Measurements from ENCODE around the gene DEPDC5.
"Not testable (repeated sequence)": the region's sequence is repeated elsewhere in the genome, so short reads cannot be mapped to it uniquely, and the experiment has no call there.

The DEPDC5 gene

DNA sequence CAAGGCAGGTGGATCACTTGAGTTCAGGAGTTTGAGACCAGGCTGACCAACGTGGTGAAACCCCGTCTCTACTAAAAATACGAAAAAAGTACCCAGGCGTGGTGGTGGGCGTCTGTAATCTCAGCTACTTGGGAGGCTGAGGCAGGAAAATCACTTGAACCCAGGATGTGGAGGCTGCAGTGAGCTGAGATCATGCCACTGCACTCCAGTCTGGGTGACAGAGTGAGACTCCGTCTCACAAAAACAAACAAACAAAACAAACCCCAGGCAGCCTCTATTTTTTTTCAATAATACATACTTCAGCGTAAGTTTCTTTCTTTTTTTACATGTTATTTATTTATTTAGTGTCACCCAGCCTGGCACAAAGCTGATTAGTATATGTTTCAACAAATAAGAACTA lies 60.1 kb downstream of the DEPDC5 start:
- FAIRE-seq = not testable (repeated sequence)

DNA sequence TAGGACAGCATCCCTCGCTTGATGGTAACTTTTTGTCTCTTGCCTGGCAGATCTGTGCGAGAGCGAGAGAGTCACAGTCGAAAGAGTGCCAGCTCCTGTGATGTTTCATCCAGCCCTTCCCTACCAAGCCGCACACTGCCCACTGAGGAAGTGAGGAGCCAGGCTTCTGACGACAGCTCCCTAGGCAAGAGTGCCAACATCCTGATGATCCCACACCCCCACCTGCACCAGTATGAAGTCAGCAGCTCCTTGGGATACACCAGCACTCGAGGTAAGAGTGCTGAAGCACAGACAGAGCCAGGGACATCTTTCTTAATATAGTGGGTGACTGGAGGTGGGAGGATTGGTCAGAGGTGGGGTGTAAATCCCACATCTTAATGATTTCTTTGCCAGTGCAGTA lies 61.1 kb downstream of the DEPDC5 start:
- FAIRE-seq (no peak), DNase-seq (ENCODE audit: low spot score) (no peak)

More for the DNA sequence above, 60.1 kb downstream of the DEPDC5 start:
- not testable (repeated sequence) for DNase-seq (ENCODE audit: low spot score)

DNA sequence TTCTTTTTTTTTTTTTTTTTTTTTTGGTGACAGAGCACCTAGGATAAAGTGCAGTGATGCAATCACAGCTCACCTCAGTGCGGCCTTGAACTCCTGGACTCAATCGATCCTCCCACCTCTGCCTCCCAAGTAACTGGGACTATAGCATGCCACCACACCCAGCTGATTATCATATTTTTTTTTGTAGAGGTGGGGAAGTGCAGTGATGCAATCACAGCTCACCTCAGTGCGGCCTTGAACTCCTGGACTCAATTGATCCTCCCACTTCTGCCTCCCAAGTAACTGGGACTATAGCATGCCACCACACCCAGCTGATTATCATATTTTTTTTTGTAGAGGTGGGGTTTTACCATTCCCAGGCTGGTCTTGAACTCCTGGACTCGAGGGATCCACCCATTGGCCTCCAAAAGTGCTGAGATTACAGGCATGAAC lies 61.6 kb downstream of the DEPDC5 start:
- not testable (repeated sequence) for DNase-seq (ENCODE audit: low spot score); FAIRE-seq

DNA sequence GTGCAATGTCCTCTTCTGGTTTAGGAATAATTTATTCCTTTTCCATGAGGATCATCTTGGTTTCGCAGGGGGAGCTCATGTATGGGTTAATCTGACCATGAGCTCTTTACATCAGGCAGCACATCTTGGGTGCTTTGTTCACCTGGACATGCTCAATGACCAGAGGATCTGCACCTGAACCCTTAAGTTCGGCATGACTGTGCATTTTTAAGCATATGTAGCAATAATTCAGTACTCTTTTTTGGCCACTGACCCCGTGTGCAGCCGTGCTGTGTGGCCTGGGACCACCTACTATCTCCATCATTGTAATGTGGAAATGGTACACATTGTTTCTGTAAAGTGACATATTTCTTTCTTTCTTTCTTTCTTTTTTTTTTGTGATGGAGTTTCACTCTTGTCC lies 62.9 kb downstream of the DEPDC5 start:
- FAIRE-seq = no peak

DNA sequence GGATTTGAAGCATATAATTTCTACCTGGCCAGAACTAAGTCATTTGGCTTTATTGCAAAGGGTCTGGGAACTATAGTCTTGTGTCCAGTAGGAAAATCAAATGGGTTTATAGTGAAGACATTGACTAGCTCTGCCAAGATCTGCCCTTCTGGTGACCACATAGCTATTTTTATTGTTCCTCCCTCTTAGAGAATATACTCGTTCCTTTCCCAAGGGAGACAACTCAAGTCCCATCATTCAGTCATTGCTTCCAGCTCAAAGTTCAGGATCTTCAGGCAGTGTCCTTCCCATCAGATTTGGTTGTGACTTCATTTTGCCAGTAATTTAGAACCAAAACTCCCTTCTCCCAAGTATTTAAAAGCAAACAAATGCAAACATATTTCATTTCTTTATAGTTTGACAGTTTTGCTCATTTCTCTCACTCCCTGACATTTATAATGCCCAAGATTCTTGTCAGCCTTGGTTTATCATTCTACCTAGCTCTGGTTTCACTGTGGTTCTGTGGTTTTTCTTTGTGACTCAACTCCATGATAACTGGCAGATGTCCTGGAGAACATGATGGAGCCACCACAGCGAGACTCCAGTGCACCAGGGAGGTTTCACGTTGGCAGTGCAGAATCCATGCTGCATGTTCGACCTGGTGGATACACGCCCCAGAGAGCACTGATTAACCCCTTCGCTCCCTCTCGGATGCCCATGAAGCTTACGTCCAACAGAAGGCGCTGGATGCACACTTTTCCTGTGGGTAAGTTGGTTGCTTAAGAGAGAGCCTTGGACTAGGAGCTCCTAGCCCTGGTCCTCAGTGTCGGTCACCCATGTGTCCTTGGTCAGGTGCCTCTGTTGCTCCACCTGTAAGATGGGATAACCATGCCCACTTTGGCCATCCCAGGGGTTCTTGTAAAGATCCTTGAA lies 64.9 kb downstream of the DEPDC5 start:
- DNase-seq (ENCODE audit: low spot score) (no peak), FAIRE-seq (no peak)

More for the DNA sequence above, 62.9 kb downstream of the DEPDC5 start:
- no peak for DNase-seq (ENCODE audit: low spot score)

DNA sequence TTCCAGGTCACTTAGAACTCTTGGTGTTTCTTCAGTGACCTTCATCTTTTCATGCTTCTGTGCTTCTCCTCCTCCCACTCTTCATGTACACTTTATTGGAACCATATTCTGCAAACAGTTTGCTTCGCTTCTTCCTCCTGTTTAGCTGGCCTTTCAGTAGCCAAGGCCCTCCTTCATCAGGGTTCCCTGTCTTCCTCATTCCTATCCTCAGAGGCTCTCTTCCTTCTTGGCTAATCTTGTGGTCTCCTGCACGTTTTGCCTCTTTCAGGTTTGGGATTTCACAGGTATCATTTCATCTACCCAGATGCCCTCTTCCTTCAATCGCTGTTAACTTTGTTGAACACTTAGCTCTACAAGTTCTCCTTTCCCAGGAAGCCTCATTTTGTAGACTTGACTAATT lies 66.8 kb downstream of the DEPDC5 start:
- no peak for FAIRE-seq
- DNase-seq (ENCODE audit: low spot score) = no peak

DNA sequence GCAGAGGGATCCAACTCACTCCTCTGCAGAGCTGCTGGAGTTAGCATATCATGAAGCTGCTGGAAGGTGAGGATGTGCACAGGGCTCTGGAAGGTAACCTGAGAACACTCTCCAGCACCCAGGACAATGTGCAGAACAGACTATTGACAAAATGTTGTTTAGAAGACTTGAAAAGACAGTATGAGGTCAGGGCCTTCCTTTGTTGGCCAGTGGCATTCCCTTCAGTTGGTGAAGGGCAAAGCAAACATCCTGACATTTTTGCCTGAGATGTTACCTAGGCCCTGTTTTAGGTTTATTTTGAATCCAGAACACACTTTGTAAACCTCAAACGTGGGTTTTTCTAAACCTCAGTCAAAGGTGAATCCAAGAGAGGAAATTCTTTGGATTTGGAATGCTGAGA lies 67.8 kb downstream of the DEPDC5 start:
- FAIRE-seq (no peak), DNase-seq (ENCODE audit: low spot score) (no peak)

DNA sequence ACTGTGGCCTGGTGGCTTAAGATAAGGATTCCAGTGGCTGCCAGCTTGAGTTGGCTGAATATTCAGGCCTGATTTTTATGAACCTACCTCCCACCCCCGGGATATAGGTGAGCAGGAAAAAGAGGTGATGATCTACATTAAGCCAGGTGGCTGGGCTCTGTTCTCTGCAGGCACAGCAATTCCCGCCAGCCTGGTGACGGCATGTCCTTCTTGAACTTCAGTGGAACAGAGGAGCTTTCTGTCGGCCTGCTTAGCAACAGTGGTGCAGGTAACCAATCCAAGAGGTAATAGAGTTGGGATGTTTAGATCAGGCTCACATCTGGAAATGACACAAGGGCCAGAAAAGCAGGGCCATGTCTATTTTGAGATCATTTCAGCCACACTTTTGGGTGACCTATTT lies 68.7 kb downstream of the DEPDC5 start:
- no peak for FAIRE-seq

DNA sequence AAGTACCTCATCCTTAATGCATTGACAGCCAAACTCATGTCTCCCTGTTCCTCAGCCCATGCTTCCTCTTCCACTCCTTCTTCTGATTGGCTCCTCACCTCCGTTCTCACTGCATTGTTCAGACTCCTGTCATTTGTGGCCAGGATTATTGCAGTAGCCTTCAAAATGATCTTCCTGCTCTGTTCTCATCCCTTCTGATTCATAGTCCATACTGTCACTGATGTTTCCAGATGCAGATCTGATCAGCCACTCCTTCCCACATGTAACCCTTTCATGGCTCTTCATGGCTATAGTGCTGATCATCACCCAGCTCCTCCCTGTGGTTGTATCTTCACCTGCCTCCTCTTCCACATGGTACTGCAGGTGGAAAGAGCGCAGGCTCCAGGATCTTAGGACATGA lies 71.7 kb downstream of the DEPDC5 start:
- no peak for DNase-seq (ENCODE audit: low spot score)
- no peak for FAIRE-seq

More for the DNA sequence above, 68.7 kb downstream of the DEPDC5 start:
- DNase-seq (ENCODE audit: low spot score) = no peak

DNA sequence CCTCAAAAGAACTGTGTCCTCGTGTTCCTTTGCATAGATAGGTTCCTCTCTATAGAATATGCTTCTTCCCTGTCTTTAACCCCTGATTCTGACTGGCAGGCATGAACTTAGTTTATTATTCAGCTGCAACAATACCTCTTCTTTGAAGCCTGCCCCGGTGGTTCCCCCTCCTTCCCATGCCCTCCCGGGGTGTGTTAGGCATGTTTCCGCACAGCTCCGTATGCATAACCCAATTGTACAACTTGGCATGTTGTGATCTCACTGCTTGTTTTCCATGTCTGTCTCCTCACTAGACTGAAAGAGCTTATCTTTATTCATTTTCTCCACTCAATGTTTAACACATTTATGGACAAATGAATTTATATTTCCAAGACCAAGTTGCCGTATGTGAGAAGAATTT lies 72.6 kb downstream of the DEPDC5 start:
- DNase-seq (ENCODE audit: low spot score) (no peak), FAIRE-seq (no peak)

DNA sequence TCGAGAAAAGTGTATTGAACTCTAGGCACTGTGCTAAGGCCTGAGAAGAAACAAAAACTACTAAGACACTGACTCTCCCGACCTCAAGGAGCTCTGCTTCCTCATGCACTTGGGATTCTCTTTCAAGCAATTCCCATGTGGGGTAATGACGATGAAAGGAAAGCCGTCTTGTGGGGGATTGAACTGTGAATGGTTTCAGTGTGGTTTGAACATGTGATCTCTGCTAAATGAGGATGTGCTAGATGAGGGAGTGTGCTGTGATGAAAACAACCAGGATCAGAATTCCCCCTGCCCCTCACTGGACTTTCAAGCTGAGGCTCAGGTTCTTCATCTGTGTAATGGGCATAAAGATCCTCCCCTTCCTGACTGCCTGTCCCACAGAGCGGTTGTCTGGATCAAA lies 74.9 kb downstream of the DEPDC5 start:
- FAIRE-seq = peak; percentile 46
- DNase-seq (ENCODE audit: low spot score) = no peak

DNA sequence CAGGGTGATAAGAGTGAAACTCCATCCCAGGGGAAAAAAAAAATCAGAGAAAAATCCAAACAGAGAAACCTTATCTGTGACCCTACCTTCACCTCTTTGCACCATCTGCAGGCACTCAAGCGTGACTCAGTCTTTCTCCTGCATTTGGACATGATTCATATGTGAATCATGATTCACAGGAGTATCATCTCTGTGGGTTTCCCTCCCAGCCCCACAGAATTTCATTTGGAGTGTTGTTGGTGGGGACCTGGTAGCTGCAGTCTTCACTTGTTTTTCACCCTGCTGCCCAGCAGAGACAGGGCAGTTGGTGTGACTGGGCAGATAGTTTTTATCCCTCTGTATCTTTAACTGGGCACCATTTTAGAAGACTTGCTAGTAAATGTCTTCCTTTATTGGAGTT lies 75.7 kb downstream of the DEPDC5 start:
- DNase-seq (ENCODE audit: low spot score) (peak; percentile 93), FAIRE-seq (peak; percentile 75)

DNA sequence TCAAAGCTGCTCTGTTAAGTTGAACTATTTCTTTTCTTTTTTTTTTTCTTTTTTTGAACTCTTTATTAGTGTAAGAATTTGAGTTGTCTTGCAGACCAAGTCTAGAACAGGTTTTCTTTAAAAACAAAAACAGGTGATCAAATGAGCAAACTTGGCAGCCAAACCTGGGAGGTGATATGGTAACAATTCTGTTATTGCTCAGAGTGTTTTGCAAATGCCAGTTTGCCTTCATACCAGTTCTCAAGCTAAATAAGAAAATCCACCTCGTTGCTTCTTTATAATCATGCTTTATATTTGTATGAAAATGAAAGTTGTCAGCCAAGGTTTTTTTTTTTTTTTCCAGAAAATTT lies 76.9 kb downstream of the DEPDC5 start:
- FAIRE-seq (no peak), DNase-seq (ENCODE audit: low spot score) (no peak)

DNA sequence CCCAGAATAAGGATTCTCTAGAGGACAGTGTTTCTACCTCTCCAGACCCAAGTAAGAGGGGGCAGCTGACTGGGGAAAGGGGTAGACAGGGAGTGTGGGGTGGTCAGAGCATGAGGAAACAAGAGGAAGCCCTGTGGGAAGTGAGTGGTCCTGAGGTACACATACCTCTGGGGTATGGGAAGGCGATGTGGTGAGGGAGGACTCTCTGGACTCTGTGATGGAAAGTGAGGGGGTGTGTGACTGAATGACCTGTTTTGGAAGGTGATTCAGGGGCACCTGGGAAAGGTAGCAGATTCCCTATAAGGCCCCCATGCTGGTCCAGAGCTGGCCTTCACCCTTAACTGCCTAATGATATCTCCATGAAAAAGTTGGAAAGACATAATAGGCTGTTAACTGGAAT lies 80.1 kb downstream of the DEPDC5 start:
- FAIRE-seq = no peak
- no peak for DNase-seq (ENCODE audit: low spot score)

DNA sequence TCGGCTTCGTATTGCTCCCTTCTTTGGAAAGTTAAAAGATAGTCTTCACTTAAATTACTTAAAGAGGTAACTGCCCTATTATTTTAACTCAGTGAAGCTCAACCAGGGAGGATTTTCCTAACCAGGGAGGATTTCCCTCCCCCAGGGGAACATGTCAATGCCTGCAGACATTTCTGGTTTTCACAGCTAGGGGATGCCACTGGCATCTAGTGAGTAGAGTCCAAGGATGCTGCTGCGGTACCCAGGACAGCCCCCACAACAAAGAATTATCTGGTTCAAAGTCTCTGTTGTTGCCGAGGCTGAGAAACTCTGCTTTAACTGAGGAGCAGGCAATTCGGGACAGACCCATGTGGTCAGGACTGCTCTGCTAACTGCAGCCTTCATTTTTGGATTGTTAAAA lies 82.2 kb downstream of the DEPDC5 start:
- no peak for DNase-seq (ENCODE audit: low spot score)

DNA sequence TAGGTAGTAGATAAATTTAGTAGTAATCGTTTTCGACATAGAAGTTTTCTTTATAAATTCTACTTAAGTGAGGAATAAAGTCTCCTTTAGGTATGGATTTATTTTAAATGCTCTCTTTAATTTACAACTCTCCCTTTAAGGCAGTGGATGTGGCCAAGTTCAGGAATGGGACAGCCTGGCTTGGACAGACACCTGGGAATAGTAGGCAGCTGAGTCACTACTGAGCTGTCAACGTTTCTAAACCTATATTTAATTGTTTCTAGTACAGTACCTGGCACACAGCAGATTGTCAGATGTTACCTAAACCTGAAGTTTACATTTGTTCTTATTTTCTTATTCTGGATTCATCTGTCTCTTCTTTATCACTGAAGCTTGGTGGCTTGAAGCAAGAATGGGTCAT lies 85.1 kb downstream of the DEPDC5 start:
- FAIRE-seq (no peak), DNase-seq (ENCODE audit: low spot score) (peak; percentile 62)

More for the DNA sequence above, 82.2 kb downstream of the DEPDC5 start:
- FAIRE-seq = no peak

DNA sequence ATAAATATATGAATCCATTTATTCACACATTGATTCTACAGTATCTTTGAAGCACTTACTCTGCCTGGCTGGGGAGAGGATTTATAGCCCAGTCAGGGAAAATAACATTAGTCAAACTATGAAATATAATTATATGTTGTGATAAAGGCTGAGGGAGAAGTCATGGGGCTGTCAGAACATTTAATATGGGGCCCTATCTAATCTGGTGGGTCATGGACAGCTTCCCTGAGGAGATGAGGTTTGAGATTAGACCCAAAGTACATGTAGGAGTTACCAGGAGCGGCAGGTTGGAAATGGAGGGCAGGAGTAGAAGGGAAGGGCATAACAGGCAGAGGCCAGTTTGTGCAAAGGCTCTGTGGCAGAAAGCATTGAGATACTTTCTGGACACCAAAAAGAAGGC lies 86.2 kb downstream of the DEPDC5 start:
- no peak for FAIRE-seq
- no peak for DNase-seq (ENCODE audit: low spot score)

DNA sequence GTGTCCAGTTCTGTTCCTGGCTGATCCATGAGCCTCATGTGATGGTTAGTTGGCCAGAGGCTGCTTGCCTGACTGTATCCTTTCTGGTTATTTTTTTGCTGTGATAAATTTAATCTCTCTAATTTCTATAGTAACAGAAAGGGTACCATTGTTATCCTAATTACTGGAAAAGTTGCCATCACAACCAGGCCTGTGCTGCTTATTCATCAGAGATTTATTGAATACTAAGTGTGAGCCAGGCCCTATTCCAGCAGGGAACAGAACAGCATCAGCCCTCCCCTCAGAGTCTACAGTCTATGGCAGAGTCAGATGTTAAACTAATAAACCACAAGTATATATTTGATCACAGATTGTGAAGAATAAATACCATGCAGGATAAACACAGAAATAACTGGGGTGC lies 86.8 kb downstream of the DEPDC5 start:
- no peak for FAIRE-seq

DNA sequence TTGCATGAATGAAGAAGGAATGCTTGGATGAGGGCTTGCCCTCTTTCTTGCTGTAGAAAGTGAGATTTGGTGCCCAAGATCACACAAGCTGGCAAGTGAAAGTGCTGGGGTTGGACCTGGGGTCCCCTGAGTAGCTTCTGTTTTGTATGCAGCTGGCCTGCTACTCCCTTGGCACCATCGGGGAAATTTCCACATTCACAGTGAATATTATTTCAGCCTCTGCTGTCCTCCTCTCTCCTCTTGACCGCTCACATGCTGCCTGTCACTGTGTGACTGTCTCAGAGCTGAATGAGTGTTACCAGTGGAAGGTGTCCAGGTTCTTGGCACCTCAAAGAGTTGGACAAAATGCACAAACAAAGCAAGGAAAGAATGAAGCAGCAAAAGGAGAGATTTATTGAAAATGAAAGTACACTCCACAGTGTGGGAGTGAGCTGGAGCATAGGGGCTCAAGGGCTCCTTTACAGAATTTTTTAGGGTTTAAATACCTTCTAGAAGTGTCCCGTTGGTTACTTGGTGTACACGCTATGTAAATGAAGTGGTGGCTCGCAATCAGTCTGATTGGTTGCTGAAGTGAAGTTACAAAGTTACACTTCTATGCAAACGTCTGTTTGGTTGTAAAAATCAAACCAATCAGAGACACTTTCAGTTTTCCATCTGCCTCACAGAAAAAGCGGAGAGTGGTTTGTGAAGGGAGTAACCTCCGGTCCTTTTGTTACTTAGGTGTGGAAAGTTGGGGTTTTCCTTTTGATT lies 87.4 kb downstream of the DEPDC5 start:
- no peak for FAIRE-seq
- DNase-seq (ENCODE audit: low spot score) = no peak

More for the DNA sequence above, 86.8 kb downstream of the DEPDC5 start:
- DNase-seq (ENCODE audit: low spot score) = no peak

DNA sequence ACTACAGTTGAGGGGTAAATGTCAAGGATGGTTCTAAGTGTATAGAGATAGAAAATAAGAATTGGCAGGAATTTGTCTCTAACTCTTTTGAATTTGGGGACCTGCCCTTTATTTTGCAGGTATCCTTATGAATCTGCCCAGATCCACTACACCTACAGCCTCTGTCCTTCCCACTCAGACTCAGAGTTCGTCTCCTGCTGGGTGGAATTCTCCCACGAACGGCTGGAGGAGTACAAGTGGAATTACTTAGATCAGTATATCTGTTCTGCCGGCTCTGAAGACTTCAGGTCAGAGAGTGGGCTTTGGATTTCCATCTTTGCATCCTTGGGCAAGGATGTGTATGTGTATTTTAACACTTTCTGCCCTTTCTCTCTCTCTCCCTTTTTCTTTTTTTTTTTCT lies 89.7 kb downstream of the DEPDC5 start:
- FAIRE-seq (no peak), DNase-seq (ENCODE audit: low spot score) (no peak)

DNA sequence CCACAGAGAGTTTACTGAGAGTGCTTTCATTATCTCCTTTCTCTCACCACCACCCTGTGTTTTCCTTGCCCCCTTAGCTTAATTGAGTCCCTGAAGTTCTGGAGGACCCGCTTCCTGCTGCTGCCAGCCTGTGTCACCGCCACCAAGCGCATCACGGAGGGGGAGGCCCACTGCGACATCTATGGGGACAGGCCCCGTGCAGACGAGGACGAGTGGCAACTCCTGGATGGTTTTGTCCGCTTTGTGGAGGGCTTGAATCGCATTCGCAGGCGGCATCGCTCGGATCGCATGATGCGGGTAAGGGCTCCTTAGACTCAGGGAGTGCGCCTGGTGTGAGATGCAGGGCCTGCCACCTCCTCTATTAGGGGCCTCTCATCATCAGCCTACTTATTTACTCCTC lies 91.1 kb downstream of the DEPDC5 start:
- DNase-seq (ENCODE audit: low spot score) = no peak
- FAIRE-seq = no peak
